HepG2 (cell line): ENCODE measurements around the gene SEZ6L. TPM values are rescaled to one million over a fixed set of nuclear protein-coding genes. Genes with fewer than 3 reads are reported as not detected.

Experiments
- ATAC-seq: fragments of 200-7000 bp; cut with Tn5 transposase; 3 replicates; pipeline ENCODE4 v1.9.1; 2020; ENCODE audit warnings: mild to moderate bottlenecking, moderate library complexity
- BruUV-seq: library from RNA; stranded (reverse); fragments of 400-500 nt; replicated peaks from 2 replicates; lab custom pipeline; 2021; lab: Mats Ljungman, UMichigan
- CTCF ChIA-PET: fragments of 300-600 bp; formaldehyde crosslinking; extraction: SDS; loops from one replicate; lab custom pipeline; 2021; ENCODE audit warnings: low total read pairs, inconsistent platforms, low intra/inter-chr PET ratio; lab: Yijun Ruan, JAX
- POLR2A ChIA-PET: fragments of 350-600 bp; sonication (Branson Sonifier 250); formaldehyde crosslinking; loops from one replicate; lab custom pipeline; 2020; ENCODE audit warnings: antibody characterized with exemption, inconsistent platforms; lab: Yijun Ruan, JAX
- DNase-seq: peaks from one replicate; pipeline ENCODE4 v3.0.0-alpha.2; 2015; ENCODE audit warnings: low spot score
- FAIRE-seq: peaks from 3 replicates; lab custom pipeline; 2011; peaks lifted over from hg19 to GRCh38; lab: Jason Lieb, UNC
- H2AFZ ChIP-seq: one replicate; pipeline ENCODE4 v1.6.1; 2011; ENCODE audit warnings: low read length, inconsistent platforms
- H3K27ac ChIP-seq: fragments of 300-600 bp; 3 replicates; pipeline ENCODE4 v1.8.0; 2011; ENCODE audit warnings: mixed run types, mild to moderate bottlenecking, mixed read lengths, low read length, inconsistent platforms; ENCODE audit not compliant: insufficient read depth; ENCODE audit errors: extremely low read length
- H3K27me3 ChIP-seq, 2 experiments: fragments of 200-600 bp in 1 of 2; 2 replicates in 1 of 2; 3 replicates in 1 of 2; pipeline versions ENCODE4 v1.6.0 to v1.8.0; 2011; ENCODE audit warnings: low read length in 2 of 2, mild to moderate bottlenecking in 2 of 2, moderate library complexity in 2 of 2, inconsistent platforms in 1 of 2; ENCODE audit not compliant: insufficient read depth in 2 of 2, control insufficient read depth in 1 of 2
- H3K36me3 ChIP-seq, 2 experiments: fragments of 200-600 bp in 1 of 2; replicated peaks in 1 of 2; 2 replicates in 1 of 2; 3 replicates in 1 of 2; pipeline versions ENCODE4 v1.5.1 to v1.8.0; 2011; ENCODE audit warnings: low read length in 2 of 2, inconsistent platforms in 1 of 2; ENCODE audit not compliant: insufficient read depth in 2 of 2, control insufficient read depth in 1 of 2
- H3K4me1 ChIP-seq: 2 replicates; pipeline ENCODE4 v1.5.1; 2012; ENCODE audit warnings: low read length, inconsistent platforms; ENCODE audit not compliant: insufficient read depth
- H3K4me2 ChIP-seq: 2 replicates; pipeline ENCODE4 v1.6.0; 2011; ENCODE audit warnings: low read depth, low read length, inconsistent platforms
- H3K4me3 ChIP-seq, 3 experiments: fragments of 200-600 bp in 1 of 3; sonication (generic), shearing (Covaris generic) in 1 of 3; replicated peaks in 1 of 3; 2 replicates each; pipeline ENCODE4 v1.5.1; 2011 to 2016; ENCODE audit warnings: low read length in 3 of 3, inconsistent platforms in 2 of 3, low read depth in 2 of 3, mild to moderate bottlenecking in 2 of 3, control low read depth in 1 of 3, mixed read lengths in 1 of 3; ENCODE audit not compliant: insufficient read depth in 1 of 3
- H3K79me2 ChIP-seq: one replicate; pipeline ENCODE4 v1.6.1; 2011; ENCODE audit warnings: low read length, inconsistent platforms; ENCODE audit not compliant: insufficient read depth
- H3K9ac ChIP-seq: 2 replicates; pipeline ENCODE4 v1.6.0; 2011; ENCODE audit warnings: mild to moderate bottlenecking, low read depth, low read length, inconsistent platforms; ENCODE audit not compliant: insufficient read depth
- H3K9me3 ChIP-seq: 2 replicates; pipeline ENCODE4 v1.5.1; 2012; ENCODE audit warnings: mild to moderate bottlenecking, low read length
- H4K20me1 ChIP-seq: 2 replicates; pipeline ENCODE4 v1.6.0; 2011; ENCODE audit warnings: inconsistent platforms, mild to moderate bottlenecking, low read length, moderate library complexity; ENCODE audit not compliant: insufficient read depth
- GFI1 ChIP-seq: sonication (generic); formaldehyde crosslinking; IDR thresholded peaks from 2 replicates; pipeline ENCODE4 v1.5.0; 2020; ENCODE audit warnings: missing genetic modification reagents, mild to moderate bottlenecking, borderline replicate concordance
- GZF1 ChIP-seq: sonication (generic); formaldehyde crosslinking; IDR thresholded peaks from 2 replicates; pipeline ENCODE4 v1.5.1; 2020; ENCODE audit warnings: mild to moderate bottlenecking, missing genetic modification reagents
- SRSF4 ChIP-seq: fragments of 200-400 bp; formaldehyde crosslinking; IDR thresholded peaks from one replicate; pipeline ENCODE4 v1.6.1; 2018; ENCODE audit warnings: mild to moderate bottlenecking, low read depth, low read length, moderate library complexity; ENCODE audit not compliant: poor library complexity, severe bottlenecking
- YEATS2 ChIP-seq: sonication (generic); formaldehyde crosslinking; IDR thresholded peaks from 2 replicates; pipeline ENCODE4 v1.4.0; 2020; ENCODE audit warnings: missing genetic modification reagents, borderline replicate concordance
- ZNF234 ChIP-seq: sonication (generic); formaldehyde crosslinking; conservative IDR thresholded peaks from 2 replicates; pipeline ENCODE4 v1.5.1; 2020; ENCODE audit warnings: mild to moderate bottlenecking, missing genetic modification reagents
- ZNF496 ChIP-seq: sonication (generic); formaldehyde crosslinking; IDR thresholded peaks from 2 replicates; pipeline ENCODE4 v1.8.1; 2023; ENCODE audit warnings: mild to moderate bottlenecking, moderate library complexity, missing genetic modification reagents; ENCODE audit not compliant: insufficient replicate concordance
- ZNF549 ChIP-seq: sonication (generic); formaldehyde crosslinking; IDR thresholded peaks from 2 replicates; pipeline ENCODE4 v1.5.0; 2020; ENCODE audit warnings: missing genetic modification reagents
- ZNF703 ChIP-seq: sonication (generic); formaldehyde crosslinking; IDR thresholded peaks from 2 replicates; pipeline ENCODE4 v1.5.1; 2020; ENCODE audit warnings: missing genetic modification reagents, mild to moderate bottlenecking, moderate library complexity, borderline replicate concordance
- ZNF772 ChIP-seq: sonication (generic); formaldehyde crosslinking; IDR thresholded peaks from 2 replicates; pipeline ENCODE4 v1.5.0; 2020; ENCODE audit warnings: mild to moderate bottlenecking, missing genetic modification reagents
- WGBS: methylation state at CpG from one replicate; pipeline ENCODE4 v1.1.6; 2017; ENCODE audit warnings: low lambda C conversion rate; 5-methylcytosine and 5-hydroxymethylcytosine counted together
- in situ Hi-C: cut with HindIII; loops from 2 replicates; pipeline ENCODE4 v1.10.0; 2017; ENCODE audit warnings: low pct_unique_long_range_greater_than_20kb; ENCODE audit not compliant: extremely low pct_ligation_motif_present
- intact Hi-C: fragments of 100-400 bp; cut with micrococcal nuclease; formaldehyde crosslinking; loops from one replicate; pipeline ENCODE4 v1.10.0; 2022; ENCODE audit not compliant: unreplicated experiment
- polyA plus RNA-seq, 8 experiments: library from polyadenylated mRNA; depleted of rRNA in 3 of 8; stranded (reverse) in 7 of 8; unstranded in 1 of 8; fragments of >200 nt; fragmentation: Illumina TruSeq in 4 of 8; extraction: Trizol in 4 of 8; gene quantifications; 2 replicates each; pipeline versions ENCODE4 v1.2.1 to v1.2.3, GENCODE V29; 2011 to 2016; ENCODE audit warnings: low read depth in 4 of 8, missing spikeins in 1 of 8, mixed read lengths in 1 of 8; ENCODE audit not compliant: insufficient read depth in 1 of 8
- total RNA-seq, 5 experiments: library from RNA; depleted of rRNA; stranded (reverse); fragments of >200 nt; fragmentation: Illumina TruSeq; extraction: Trizol; gene quantifications; 2 replicates each; pipeline ENCODE4 v1.2.3, GENCODE V29; 2016; ENCODE audit warnings: low read depth in 1 of 5
- TF ChIP-seq, protein P1 (sequence below): IDR thresholded peaks from 2 replicates; pipeline ENCODE4 v1.6.1; 2016; ENCODE audit warnings: missing compliant biosample characterization, missing genetic modification reagents, borderline replicate concordance
- TF ChIP-seq, protein P2 (sequence below): sonication (generic); formaldehyde crosslinking; IDR thresholded peaks from 2 replicates; pipeline ENCODE4 v1.4.0; 2020; ENCODE audit warnings: missing genetic modification reagents, borderline replicate concordance

The SEZ6L gene
- total and polyA plus RNA-seq, 2 of the 13 experiments (the other 11 are each of a cell fraction or from before 2014, with no cell fraction given) = not detected

DNA sequence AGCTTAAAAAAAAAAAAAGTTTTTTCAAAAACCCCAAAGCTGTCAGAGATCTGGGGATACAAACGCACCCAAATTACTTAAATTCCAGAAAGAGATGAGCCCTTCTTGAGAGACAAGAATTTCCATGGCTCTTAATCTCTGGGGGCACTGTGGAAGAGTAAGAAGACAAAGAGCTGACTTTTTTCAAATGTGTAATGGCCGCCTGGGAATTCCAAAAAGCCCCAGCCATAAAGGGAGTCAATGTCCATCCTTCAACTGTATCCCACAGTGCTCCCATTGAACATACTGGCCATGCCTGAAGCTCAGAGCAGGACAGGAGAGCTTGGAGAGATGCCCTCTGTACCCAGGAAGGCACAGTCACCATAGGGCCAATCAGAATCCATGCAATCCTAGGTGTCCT lies 222.4 kb downstream of the SEZ6L start:
- DNase-seq (no peak), ATAC-seq (no peak), FAIRE-seq (no peak)
- H3K27ac ChIP-seq = no peak overlapping the region
- no peak overlapping the region for H2AFZ ChIP-seq
- H3K9ac ChIP-seq = no peak overlapping the region
- H3K36me3 ChIP-seq = no peaks in the 10 kb centered on the region
- CTCF ChIA-PET = no interaction called here
- in situ Hi-C loops = no loop called here
- H4K20me1 ChIP-seq = no peaks in the 10 kb centered on the region
- no peak overlapping the region for H3K4me3 ChIP-seq
- intact Hi-C loops = no loop called here
- H3K27me3 ChIP-seq = peaks cover 0 to 2% of the 10 kb centered on the region in 2 experiments; a peak in 2 of 5 replicates
- H3K4me1 ChIP-seq = no peaks in the 10 kb centered on the region
- TF ChIP-seq ZNF549 (CRISPR knock-in tag) = no peak
- no peak for TF ChIP-seq ZNF772
- no peak for TF ChIP-seq GZF1 (CRISPR knock-in tag)
- TF ChIP-seq YEATS2 = no peak
- no peak for TF ChIP-seq SRSF4
- TF ChIP-seq, protein P1, sequence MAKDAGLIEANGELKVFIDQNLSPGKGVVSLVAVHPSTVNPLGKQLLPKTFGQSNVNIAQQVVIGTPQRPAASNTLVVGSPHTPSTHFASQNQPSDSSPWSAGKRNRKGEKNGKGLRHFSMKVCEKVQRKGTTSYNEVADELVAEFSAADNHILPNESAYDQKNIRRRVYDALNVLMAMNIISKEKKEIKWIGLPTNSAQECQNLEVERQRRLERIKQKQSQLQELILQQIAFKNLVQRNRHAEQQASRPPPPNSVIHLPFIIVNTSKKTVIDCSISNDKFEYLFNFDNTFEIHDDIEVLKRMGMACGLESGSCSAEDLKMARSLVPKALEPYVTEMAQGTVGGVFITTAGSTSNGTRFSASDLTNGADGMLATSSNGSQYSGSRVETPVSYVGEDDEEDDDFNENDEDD = no peak
- TF ChIP-seq ZNF703 (CRISPR knock-in tag) = no peak
- no peak for TF ChIP-seq ZNF496 (CRISPR knock-in tag)
- TF ChIP-seq, protein P2, sequence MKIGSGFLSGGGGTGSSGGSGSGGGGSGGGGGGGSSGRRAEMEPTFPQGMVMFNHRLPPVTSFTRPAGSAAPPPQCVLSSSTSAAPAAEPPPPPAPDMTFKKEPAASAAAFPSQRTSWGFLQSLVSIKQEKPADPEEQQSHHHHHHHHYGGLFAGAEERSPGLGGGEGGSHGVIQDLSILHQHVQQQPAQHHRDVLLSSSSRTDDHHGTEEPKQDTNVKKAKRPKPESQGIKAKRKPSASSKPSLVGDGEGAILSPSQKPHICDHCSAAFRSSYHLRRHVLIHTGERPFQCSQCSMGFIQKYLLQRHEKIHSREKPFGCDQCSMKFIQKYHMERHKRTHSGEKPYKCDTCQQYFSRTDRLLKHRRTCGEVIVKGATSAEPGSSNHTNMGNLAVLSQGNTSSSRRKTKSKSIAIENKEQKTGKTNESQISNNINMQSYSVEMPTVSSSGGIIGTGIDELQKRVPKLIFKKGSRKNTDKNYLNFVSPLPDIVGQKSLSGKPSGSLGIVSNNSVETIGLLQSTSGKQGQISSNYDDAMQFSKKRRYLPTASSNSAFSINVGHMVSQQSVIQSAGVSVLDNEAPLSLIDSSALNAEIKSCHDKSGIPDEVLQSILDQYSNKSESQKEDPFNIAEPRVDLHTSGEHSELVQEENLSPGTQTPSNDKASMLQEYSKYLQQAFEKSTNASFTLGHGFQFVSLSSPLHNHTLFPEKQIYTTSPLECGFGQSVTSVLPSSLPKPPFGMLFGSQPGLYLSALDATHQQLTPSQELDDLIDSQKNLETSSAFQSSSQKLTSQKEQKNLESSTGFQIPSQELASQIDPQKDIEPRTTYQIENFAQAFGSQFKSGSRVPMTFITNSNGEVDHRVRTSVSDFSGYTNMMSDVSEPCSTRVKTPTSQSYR (CRISPR knock-in tag) = no peak
- TF ChIP-seq ZNF234 (CRISPR knock-in tag) = no peak
- no peak for TF ChIP-seq GFI1
- BruUV-seq = no TSS peak
- H3K79me2 ChIP-seq = no peaks in the 10 kb centered on the region
- no peaks in the 10 kb centered on the region for H3K9me3 ChIP-seq
- POLR2A ChIA-PET = no interaction called here
- 0% methylated on average over 2 of the region's 2 CpGs for WGBS
- H3K4me2 ChIP-seq = no peak overlapping the region
